ENCODE measurements around the gene GPC6.

The GPC6 gene

GRCh38 chr13:93386116-93386515 lies 159.5 kb downstream of the GPC6 start:
- DNase-seq = no peak

GRCh38 chr13:93388701-93389100 lies 162.1 kb downstream of the GPC6 start:
- no peak for DNase-seq

DNA sequence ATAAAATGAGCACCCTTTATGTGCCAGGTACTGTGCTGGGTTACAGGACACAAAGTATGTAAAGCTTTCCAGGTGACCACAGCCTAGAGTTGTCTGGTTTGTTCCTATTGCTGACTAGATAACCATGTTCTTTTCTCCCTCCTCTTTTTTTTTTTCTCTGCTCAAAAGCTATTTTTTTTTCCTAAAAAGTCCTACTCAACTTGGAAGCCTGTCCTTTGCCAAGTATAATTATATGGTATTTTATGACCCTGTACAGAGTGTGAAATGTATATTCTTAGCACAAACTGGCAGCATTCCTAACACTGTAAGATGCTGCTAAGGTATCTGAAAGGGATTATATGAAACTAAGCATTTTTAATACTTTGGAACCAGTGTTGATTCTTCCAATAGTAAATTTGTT lies 171.0 kb downstream of the GPC6 start:
- no peak for DNase-seq

- DNase-seq = no peak
Observed at GRCh38 chr13:93398167-93399035, 171.8 kb downstream of the GPC6 start.

DNA sequence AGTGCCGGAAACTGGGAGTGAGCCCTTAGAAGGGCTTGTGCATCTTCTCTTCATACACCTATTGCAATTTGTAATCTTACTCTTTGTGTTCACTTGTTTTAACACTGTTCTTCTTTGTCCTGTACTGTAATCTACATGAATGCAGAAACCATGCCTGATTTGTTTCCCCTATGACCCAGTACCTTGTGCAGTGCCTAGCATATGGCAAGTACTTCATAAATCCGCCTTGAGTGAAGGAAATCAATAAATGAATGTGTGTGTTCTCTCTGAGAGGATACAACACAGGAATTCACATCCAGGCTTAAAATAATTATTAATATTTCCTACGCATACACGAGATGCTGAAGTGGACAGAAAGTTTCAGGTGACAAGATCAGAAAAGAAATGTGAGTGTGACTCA lies 172.6 kb downstream of the GPC6 start:
- no peak for DNase-seq

DNA sequence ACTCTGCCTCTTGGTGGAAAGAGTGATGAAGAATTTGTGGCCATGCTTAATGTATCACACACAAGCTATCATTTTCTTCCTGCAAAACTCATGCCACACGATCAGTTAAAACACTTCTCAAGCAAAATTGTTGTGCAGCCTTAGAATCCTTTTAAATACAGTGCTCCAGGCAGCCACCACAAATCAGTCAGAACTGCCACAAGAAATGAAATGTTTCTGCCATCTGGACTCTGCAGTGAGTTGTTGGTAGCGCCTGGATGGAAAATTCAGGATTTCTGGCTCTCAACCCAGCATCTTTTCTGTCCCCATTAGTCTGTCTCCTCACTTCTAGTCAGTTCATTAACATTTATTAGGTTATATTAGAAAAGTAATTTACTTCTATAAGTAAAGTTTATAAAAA lies 179.5 kb downstream of the GPC6 start:
- DNase-seq = no peak

DNA sequence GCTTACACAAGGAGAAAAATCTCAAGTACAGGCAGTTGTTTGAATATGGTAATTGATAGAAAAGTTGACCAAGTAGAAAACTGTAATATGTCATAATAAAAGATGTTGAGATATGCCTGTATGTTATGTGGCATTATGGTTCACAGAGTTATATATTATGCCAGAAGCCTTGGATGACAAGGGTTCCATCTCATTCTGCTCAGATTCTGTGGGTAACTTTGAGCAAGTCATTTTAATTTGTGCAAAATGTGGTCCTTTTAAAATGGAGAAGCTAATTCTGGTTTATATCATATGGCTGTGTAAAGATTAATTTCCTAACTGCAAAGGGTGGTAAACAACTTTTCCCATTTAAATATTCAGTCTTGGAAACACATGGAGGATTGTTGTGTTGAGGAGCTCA lies 180.9 kb downstream of the GPC6 start:
- DNase-seq = no peak

- no peak for DNase-seq
Observed at GRCh38 chr13:93409001-93409400, 182.4 kb downstream of the GPC6 start.

DNA sequence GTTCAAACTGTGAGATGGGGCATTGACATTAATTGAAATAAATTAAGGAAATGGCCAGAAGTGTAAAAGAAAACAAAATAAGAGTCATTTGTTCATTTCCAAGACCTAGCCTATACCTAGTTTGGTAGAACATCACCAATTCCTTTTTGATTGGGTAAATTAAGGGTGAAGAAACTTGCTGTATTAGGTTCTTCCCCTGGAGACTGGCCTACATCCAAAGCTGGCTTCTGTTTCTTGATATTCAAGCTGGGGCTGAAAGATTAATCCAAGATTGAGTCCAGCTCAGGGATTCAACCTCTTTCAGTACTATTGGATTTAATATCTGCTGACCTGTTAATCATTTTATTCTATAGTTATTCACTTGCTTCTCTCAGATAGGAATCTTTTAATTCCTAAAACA lies 183.2 kb downstream of the GPC6 start:
- DNase-seq = no peak

DNA sequence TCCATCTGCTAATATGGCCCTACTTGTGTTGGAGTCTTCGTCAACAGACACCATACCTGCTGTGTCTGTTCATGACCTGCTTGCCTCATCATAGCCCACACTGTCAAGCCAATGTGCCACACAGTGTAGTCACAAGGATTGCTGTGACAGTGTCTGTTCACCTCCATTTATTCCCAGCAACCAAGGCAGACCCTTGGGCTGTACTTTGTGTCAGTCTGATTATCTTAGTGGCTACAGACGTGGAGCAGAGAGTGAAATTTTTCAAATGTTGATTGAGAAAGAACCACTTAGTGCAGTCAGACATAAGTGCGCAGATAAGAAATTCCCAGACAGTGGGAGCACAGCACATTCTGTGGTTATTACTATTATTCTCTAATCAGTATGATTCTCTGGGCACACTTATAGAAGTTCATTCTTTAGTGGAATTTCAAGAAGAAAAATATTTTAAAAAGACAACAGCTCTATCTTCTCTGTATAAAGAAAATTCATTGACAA lies 184.6 kb downstream of the GPC6 start:
- DNase-seq = no peak

DNA sequence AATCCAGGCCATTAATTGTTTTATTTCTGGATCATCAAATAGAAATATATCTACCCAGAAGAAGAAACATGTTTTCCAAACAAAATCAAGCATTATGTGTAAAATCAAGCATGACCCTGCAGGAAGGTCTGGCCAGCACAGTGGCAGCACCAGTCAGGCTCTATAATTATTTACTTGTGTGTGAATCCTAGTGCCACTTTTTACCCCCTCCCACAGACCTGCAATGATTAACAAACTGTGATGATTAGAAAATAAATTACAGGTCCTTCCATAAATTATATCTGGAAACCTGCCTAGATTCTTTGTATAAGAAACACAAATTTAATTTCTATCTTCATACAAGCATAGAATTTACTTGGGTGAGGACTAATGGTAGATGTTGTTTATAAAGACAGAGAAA lies 186.1 kb downstream of the GPC6 start:
- DNase-seq = no peak

DNA sequence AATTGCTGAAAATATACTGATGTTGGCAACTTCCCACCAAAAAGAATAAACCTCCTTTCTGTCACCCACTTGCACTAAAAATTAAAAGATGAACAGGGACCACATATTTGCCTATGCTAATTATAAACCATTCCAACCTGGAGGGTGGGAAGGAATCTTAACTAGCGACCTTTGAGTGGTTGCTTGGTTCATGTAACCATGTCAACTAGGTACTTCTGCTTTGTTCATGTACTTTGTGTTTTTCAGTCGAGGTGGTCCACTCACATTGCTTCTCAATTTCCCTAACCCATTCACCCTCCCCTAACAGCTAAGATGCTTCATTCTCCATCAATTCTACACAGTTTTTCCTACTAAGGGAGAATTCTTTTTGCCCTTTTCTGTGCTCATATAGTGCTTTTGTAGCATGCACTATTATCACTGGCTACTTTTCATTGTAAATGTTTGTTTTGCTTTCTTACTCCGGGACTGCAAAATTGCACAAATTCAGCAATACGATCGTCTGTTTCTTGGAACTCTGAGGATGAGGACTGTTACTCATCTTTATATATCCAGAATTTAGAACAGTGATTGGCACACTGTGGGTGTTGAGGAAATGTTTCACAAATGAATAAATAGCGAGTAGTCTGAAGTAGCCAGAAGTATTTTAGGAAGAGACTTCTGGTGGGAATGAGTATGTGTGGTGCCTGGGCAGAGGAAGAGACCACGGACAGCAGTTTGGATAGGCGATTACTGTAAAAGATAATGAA lies 187.5 kb downstream of the GPC6 start:
- no peak for DNase-seq

GRCh38 chr13:93416736-93417355 lies 190.2 kb downstream of the GPC6 start:
- DNase-seq = no peak

- no peak for DNase-seq
Observed at GRCh38 chr13:93418398-93418797, 191.8 kb downstream of the GPC6 start.

DNA sequence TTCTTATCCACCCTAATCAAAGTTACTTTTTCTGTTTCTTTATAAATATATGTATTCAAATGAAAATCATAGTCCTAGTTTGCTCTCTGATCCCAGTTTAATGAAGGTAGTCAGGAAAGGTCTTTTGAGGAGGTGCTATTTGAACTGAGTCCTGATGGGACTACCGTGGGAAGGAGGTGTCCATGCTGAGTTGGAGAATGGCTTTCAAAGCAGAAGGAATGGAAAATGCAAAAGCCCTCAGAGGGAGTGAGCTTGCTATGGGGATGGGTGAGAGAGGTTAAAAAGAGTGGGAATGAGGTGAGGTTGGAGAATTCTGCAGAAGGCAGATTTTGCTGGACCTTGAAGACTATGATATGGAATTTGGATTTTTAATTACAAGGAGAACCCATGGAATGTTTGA lies 193.6 kb downstream of the GPC6 start:
- DNase-seq = no peak

DNA sequence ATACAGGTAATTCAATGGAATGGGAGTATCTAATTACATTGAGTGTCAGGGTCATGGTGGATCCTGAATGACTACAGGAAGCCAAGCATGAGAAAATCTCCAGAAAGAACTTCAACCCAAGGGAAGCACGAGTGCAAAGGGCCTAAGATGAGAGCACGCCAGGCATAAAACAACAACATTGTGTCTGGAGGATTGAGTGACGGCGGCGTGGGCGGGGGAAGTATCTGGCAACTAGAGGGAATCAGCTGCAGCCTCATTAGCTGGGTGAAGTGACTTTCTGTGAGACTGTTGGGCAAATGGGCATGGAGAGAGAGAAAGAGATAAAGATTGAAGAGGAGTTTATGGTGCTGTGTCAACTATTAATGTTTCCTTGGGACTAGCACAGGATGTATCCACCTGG lies 194.3 kb downstream of the GPC6 start:
- DNase-seq = no peak

DNA sequence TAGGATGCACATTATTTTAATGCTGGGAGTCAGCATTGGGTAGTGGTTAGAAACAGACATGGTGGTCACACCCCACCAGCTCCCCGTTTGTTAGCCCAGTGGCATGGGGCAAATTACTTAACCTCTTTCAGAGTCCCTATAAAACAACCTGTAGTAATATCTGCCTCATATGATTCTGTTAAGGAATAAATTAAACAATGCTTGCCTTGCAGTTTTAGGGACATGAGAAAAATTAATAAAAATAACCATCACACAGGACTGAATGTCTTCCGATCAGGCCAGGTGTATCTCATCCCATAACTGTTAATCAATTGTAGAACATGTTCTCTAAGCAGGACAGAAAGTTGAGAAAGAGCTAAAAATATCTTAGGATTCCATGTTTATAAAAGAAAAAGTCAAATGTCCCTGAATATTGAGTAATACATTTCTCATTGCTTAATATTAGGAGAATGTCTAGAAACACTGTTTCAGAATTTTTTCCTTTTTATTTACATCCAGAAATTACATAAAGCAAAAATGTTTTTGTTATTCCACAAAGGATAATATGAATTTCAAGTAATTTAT lies 196.5 kb downstream of the GPC6 start:
- DNase-seq = no peak

- DNase-seq = no peak
Observed at GRCh38 chr13:93425411-93425810, 198.8 kb downstream of the GPC6 start.

- DNase-seq = no peak
Observed at GRCh38 chr13:93430381-93430780, 203.8 kb downstream of the GPC6 start.

DNA sequence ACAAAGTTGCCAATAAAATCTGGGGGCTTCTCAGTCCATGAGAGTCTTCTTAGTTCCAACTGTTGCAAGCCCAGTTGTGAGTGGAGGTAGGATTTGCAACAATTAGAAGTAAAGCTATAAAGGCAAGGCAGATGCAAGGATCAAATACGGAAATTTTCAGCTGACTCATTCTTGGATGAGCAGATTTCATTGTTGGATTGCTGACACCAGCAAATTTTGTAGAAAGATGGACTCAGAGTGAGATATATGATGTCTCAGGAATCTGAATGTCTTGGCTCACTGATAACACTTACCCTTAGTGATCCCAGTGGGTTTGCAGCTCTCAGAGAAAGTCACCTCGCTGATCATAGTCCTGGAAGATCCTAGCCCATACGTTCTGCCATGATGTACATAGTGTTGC lies 209.0 kb downstream of the GPC6 start:
- no peak for DNase-seq

DNA sequence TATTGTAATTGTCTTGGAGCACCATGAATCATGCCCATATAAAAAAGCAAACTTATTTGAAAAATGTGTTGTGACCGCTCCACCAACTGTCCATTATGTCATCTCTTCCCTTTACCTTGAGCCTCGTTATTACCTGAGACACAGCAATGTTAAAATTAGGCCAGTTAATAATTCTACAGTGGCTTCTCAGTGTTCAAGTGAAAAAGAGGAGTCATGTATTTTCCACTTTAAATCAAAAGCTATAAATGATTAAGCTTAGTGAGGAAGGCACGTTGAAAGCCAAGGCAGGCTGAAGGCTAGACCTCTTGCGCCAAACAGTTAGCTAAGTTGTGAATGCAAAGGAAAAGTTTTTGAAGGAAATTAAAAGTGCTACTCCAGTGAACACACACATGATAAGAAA lies 210.5 kb downstream of the GPC6 start:
- no peak for DNase-seq

- no peak for DNase-seq
Observed at GRCh38 chr13:93446238-93446637, 219.6 kb downstream of the GPC6 start.

- DNase-seq = no peak
Observed at GRCh38 chr13:93450191-93450621, 223.6 kb downstream of the GPC6 start.
